Inflammatory macrophage treated with lipopolysaccharide for 1 hour (primary cell): ENCODE data around the gene APOBEC2.

Source experiments
- DNase-seq, 2 donors: peaks; one replicate each; pipeline ENCODE4 v3.0.0-alpha.2; 2020 to 2022

Gene APOBEC2

DNA sequence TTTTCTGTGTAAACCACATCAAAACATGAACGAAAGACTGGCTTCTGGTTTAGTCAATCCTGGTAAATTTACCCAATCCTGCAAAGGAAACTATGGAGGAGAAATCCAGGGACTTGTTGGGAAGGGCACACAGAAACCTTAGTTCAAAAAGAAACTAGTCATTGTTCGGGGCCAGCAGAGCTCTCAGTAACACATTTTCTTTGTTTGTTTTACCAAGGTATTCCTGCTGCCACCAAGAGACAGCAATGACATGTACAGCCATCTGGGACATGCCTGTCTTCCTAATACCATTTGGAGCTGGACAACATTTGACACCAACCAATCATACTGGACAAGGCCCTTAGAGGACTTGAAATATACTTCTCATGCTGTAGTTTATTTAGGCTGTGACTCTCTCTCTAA, 10.9 kb downstream of the APOBEC2 start:
- no peak for DNase-seq

DNA sequence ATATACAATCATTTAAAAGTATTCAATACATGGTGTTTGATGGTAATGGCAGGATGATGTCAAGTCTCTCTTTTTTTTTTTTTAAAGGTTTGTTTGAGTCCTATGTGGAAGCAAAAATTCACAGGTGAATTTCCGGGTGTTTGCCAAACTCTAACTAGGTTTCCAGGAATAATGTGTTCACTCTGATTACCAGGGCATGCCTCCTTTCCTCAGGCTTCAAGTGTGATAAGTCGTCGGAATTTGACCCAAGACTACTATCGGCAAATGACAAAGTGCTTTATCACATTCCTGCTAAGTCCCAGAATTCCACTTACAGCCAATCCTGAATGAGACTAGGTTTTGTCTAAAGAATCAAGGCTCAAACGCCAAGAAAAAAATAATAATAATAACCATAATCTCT, 11.8 kb downstream of the APOBEC2 start:
- DNase-seq: no peak

DNA sequence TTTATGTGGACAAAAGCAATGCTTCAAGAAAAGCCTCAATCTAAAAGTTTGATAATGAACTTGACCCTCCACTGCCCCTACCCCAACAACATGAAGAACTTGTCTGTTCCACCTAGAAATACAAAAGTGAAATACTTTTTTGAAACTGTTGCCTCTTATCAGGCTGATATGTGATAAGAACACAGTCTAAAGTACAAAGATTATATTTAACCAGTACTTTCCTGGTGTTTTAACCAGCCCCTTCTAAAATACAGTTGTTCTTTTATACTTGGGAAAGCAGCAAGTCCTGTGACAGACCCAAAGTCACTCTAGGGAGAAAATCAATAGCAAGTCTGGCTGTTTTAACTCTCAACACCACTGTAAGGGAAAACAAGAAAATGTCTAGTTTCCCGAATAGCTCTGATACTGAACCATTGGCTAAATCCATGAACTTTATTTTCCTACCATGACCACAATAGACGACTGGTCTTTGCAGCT, 12.6 kb downstream of the APOBEC2 start:
- no peak for DNase-seq

DNA sequence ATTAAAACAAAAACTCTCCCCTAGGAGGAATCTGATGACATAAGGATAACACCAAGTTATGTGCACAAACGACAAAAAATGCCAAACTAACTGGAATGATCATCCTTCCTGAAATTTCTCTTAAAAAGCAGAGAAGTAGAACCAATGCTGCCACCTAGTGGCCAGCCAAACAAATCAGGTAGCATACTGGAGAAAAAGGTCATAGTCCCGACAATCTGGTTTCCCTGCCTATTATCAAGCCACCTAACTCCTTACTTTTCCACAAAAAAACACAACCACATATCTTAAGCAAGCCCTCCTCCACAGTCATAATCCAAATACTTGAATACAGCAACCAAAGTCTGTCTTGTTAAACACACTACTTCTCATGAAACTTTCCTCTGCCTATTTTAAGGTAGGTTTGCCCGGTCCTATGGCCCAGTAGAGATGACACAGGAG, 13.9 kb downstream of the APOBEC2 start:
- peak; percentile 59 to 82 for DNase-seq

DNA sequence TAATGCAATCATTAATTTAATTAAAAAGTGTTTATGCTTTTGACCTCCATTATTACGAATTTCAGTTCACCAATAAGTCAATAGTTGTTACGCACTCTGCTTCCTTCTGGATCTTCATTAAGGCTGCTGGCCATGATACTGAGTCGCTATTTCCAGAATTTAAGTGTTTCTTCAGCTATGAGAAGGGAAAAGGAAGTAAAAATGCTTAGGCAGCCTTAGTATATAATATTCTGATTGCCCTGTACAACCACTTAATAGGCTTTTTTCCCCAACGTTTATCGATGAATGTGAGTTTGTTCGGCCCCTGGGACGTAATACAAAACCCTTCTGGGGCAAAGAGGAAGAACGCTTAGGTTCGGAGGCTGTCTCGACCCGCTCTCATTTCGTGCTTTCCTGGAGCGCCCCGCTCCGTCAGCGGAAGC, 18.5 kb downstream of the APOBEC2 start:
- no peak for DNase-seq

DNA sequence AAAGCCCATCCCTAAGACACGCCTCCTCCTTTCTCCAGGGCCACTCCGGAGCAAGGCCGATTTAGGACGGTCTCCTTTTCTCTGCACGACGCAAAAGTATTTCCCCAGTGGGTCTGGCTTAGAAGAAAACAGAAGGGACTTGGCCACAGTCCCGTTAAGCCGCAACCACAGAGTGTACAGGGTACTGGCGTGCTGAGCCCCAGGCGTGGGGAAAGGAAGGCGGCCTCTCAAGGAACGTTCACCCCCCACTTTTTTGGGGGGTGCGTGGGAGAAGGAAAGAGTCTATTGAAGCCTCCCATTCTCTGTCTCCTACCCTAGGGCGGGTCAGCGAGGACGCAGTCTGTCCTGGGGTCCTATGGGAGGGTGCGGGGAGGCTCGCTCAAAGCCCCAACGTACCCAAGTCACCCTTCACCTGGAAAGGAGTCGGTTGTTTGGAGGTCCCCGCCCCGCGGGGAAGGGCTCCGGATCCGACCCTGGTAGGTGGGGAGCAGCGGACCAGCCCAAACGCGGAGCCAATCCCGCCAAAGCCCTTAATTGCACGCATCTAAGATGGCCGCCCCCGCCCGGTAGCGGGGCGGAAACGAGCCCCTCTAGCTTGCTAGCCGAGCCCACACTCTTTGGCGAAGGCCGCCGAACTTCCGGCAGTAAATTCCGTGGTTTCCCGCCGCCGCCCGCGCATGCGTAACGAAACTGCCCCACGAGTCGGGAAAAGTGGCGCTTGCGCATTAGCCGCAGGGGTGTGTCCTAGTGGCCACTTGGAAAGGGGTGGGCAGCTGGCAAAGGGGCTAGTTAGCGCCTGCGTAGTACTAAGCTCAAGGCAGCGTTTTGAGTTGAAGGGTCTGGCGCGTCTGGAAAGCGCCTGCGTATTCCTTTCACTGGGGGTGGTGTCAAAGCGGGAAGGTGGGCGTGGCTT, 19.2 kb downstream of the APOBEC2 start, which contains the start of gene OARD1:
TSS of gene OARD1 (minus strand) at position 434 of the 913 bp plus-strand sequence. CDS start 722 bp downstream, outside the sequence.
- DNase-seq: peak; percentile 99 to 100

DNA sequence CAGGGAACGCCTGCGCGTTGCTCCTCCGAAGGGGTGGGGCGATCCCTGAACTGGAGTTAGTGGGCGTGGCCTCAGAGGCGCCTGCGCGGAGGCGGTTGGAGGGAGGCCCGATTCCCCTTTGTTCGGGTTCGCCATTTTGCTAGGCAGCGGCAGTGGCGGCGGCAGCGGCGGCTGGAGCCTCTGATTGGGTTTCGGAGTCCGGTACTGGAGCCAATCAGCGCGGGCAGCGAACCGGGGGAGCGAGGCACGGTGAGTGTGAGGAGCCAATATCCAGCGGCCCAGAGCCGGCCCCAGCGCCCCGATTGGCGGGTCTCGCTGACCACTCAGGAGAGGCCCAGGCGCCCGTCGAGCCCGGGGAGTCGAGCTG, 19.8 kb downstream of the APOBEC2 start, which contains the start of gene NFYA:
TSS of gene NFYA (plus strand) at position 139 of the 367 bp plus-strand sequence. CDS start 6,116 bp downstream, outside the sequence.
- DNase-seq: no peak

DNA sequence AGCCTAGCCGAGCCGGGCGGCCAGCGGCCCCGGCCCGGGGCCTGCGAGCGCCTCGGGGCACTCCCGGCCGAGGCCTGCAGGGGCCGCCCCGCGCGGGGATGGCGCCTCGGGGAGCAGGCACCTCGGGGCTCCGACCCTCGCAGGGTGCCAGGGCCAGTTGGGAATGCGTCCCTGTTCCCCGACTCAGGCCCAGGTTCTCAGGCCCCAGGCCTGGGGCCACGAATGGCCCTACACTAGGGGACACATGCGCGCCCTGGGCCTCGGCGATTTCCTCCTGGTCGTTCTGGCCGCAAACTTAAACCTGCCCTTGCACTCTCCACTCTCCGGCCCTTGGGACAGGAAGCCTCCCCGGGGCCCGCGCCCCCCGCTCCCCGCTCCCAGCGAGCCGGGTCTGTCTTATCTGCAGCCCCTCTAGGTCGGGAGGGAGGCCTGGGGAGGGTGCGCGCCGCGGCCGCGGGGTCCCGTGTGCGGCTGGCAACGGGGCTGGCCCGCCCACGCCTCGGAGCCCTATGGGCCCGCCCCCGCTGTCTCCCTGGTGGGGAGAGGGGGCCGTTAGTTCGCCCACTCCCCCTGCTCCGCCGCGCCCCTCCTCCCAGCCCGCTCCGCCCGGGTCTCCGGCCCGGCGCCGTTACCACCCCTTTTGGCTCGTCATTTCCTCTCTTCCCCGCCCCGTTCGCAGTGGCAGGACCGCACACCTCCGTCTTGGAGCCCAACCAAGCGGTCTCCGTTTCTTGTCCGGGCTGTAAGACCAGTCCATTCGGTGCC, 20.4 kb downstream of the APOBEC2 start:
- peak; percentile 48 to 69 for DNase-seq

DNA sequence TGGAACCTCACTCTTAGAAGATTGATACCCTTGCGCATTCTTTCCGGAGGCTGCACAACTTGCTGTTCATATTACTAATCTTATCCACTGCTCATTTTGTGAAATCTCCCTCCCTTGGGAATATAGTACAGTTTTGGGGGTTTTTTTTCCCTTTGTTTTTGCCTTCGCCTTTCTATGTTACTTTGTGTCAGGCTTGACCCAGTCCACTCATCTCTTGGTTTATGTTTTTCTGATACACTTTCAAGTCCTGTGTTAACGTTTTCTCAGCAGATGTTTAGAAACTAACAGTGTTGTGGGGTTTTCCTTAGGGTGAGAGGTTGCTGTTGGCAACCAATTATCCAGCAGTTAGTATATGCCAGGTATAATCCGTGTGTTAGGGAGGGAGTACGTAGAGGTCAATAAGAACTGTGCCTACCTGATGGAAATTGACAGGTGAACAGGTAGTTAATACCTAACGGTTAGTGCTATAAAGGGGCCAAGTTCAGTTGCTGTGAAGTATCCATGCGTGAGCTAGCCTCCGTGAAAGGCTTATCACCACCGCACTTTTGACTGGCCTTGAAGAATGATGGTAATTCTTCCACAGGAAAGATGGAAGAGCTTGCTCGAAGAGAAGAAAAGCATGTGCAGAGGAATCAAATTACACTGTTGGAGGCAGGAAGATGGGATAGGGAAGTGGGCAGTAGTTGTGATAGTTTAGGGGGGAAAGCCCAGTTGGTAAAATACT, 21.1 kb downstream of the APOBEC2 start:
- peak in 1 of 2 donors; percentile 16 for DNase-seq

DNA sequence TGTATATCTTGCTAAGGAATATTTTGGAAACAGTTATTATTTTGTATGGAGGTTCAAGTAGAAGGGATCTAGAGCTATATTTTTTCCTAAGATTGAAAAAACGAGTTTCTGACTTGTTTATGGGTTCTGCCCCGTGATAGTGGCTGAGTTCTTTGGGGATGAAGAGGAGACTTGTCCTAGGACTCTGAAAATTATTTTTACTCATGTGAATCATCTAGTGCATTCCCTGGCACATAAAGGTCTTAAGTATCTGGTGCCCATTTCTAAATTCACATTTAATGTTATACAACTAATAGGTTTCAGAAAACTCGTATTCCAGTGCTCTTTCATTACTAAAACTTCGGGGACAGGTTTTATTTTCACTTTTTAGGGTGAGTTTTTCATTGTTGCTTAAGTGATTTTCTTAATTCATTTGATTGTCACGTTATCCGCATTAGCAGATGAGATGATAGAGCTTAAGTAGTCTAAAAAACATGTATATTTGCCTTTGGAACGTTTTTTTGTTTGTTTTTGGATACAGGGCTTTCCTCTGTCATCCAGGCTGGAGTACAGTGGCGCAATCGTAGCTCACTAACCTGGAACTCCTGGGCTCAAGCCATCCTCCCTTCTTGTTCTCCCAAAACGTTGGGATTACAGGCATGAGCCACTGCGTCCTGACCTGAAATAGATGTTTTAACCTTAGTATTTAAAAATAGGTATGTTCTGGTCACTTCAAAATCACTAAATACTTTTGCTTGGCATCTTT, 21.9 kb downstream of the APOBEC2 start:
- no peak for DNase-seq

DNA sequence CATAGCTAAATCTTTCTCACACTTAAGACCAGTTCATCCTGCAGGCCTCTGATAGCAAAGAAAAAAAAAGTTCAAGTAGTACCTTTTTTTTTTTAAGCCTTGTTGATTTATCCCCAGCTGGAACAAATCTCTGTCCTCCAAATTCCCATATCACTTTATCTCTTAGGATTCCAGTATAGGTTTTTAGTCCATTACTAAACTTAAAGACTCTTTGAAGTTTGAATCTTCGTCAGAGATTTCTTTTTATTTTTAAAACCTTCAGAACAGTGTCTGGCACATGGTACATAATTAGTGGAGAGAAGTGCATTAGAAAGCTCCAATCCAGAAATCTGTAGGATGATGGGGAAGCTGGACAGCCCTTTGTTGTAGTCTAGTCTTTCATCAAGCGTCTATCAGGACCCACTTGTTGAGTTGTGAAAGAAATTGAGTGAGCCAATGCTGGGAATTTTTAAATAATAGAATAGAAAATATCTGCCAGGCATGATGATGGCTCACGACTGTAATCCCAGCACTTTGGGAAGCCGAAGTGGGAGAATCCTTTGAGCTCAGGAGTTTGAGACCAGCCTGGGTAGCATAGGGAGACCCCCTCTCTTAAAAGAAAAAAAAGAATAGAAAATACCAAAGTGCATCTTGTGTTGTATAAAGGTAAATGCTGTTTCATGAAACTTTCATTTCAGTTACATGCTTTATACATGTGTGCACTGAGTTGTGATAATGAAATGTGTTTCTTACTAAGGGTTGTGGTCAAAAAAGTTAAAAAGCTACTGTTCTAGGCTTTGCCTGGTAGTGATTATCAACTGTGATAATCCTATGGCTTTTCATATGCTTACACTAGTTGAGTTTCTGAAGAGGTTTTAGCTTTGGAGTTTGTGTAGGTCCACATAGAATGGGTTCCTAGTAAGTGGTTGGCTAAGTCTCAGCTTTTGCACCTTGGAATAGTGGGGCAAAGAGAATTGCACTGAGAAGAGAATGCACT, 22.9 kb downstream of the APOBEC2 start:
- peak; percentile 31 to 62 for DNase-seq

DNA sequence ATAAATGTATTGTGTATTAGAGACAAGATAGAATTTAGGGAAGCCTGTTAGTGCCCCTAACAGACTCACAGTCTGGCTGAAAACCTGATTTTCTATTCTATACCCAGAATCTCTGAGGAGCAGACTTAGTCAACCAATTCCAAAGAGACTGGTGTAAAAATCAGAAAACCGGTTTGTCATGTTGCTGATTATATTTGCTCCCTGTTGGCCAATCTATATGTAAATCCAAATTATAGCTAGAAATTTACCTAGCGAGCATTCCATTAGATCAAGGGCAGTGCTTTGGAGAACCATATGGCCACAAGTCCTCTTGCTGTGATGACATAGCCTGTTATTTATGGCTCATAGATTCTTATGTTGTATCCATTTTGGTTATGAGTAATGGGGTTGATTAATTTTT, 24.5 kb downstream of the APOBEC2 start:
- DNase-seq: no peak

DNA sequence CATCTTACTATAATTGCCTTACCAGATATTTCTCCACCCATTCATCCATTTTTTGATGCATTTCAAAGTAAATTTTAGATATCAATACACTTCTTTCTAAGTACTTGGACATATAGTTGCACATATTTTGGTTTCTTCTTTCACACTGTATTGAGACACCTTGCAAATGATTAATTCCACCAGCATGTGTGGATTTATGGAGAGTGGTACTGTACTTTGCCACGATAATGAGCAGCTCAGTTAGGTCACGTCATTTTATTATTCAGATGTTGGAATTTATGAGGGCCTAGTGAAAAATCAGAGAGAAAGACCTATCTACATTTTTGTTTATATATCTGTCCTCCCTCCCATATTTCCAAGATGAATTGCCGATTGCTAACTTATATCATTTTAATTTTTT, 25.1 kb downstream of the APOBEC2 start:
- DNase-seq: no peak

DNA sequence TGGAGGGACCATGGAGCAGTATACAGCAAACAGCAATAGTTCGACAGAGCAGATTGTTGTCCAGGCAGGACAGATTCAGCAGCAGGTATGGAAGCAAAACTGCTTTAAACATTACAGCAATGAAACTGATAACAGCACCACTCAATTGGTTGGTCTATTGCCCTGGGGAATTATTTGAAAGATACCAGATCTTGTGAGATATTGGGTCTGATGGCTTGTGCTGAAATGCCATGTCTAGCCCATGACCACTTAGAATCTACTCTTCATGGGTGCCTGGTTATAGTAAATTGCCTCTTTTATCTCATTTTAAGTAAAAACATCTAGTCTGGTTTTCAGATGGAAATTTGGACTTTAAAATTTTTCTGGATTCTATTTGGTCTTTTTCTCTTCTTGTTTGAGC, 26.1 kb downstream of the APOBEC2 start:
- DNase-seq: no peak

DNA sequence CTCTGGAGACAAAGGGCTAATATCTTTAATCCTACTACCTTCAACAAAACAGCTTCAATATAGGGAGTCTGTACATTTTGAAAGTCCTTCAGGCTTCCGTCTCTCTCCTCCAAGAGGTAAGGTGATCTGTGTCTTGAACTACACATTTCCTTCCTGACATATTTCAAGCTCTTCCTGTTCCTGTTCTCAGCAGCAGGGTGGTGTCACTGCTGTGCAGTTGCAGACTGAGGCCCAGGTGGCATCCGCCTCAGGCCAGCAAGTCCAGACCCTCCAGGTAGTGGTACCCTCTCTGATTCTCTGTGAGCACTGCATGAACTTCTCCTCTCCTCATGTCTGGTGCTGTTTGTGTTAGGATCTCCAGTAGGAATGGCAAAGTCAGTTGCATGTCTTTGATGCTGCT, 27.6 kb downstream of the APOBEC2 start:
- DNase-seq: no peak

DNA sequence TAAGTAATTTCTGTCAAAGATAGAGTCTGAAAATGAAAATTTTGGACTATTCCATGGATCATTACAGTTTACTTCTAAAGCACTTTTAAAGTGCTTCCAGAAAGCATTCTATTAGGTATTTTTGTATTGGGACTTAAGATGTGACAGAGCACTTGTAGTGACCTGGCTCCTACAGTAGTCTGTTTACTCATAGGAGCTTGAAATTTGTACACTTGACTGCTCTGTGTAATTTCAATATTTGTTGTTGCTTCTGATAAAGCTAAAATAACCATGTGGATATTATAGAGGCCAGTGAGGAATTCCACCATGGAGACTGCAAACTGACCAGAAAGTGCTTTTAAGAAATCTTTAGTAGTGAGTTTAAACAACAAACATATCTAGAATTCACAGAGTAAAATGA, 30.1 kb downstream of the APOBEC2 start:
- no peak for DNase-seq

DNA sequence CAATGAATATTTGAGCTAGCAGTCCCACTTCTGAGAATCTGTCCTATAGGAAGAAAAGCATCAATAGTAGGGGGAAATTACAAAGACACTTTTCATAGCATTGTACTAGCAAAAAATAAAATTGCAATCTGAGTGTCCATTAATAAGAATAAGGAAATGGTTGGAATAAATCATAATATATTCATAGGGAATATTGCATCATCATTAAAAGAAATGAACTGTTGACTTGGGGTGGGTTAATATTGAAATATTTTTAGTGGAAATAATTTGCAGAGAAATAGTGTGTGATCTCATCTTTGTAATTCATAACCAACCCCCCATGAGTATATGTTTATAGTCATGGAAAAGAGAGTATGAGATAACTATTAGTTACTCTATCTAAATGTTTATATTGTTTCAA, 32.2 kb downstream of the APOBEC2 start:
- no peak for DNase-seq

DNA sequence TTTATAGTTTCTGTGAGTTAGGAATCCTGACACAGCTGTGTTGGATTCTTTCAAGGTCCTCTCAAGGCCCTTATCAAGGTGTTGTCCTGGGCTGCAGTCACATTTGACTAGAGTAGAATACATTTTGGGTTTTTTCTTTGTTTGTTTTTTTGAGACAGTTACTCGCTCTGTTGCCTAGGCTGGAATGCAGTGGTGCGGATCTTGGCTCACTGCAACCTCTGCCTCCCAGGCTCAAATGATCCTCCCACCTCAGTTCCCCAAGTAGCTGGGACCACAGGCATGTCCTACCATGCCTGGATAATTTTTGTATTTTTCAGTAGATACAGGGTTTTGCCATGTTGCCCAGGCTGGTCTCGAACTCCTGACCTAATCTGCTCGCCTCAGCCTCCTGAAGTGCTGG, 35.4 kb downstream of the APOBEC2 start:
- no peak for DNase-seq

DNA sequence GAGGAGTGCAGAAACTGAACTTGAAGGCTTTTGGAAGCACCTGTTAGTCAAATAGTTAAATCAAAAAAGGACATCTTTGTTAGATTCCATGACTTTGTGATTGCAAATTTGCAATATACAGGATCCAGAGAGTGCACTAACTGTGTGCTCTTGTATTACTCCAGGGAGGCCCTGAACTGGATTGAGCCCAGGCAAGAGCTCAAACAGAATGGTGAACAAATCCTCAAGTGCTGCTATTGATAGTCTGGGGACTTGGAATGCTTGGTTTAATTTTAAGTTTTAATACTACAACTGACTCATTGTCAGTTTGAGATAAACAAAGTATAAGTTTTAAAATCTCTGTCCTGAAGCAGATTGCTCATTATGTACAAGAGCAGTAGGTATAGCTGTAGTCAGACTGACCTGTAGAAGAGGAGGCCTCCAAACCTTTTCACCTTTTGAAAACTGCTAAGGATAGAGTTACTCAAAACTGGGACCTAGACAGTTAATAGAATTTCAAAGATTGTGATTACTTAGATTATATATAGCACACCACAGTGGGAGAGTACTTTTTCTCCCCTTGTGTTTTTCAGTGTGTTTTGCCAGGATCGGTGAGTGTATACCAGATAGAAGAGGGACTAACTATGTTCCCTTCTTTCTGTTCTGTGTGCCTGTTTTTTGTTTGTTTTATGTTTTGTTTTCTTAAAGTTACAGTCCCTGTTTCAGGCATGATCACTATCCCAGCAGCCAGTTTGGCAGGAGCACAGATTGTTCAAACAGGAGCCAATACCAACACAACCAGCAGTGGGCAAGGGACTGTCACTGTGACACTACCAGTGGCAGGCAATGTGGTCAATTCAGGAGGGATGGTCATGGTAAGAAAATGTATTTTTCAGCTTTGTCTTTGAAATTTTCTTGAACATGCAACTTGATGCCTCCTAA, 38.1 kb downstream of the APOBEC2 start:
- no peak for DNase-seq
